NB4 (cell line): ENCODE results near the gene SMTNL1.

Experiments used
- DNase-seq: peaks from one replicate; pipeline ENCODE4 v3.0.0; 2010; ENCODE audit warnings: low read depth
- H3K4me3 ChIP-seq: one replicate; pipeline ENCODE4 v1.5.1; 2011; ENCODE audit warnings: mild to moderate bottlenecking, low read depth, low read length, moderate library complexity
- MYC ChIP-seq: IDR thresholded peaks from 2 replicates; pipeline ENCODE4 v1.6.1; 2011; ENCODE audit warnings: low read depth, low read length
- POLR2A ChIP-seq: IDR thresholded peaks from 2 replicates; pipeline ENCODE4 v1.6.1; 2011; ENCODE audit warnings: mild to moderate bottlenecking; ENCODE audit not compliant: insufficient read length; ENCODE audit errors: extremely low read depth
- TF ChIP-seq, protein P1 (sequence below): IDR thresholded peaks from one replicate; pipeline ENCODE4 v1.5.1; 2012; ENCODE audit warnings: low read depth, low read length
- TF ChIP-seq, protein P2 (sequence below): IDR thresholded peaks from 2 replicates; pipeline ENCODE4 v1.6.1; 2011; ENCODE audit warnings: low read depth, low read length

Gene SMTNL1

DNA sequence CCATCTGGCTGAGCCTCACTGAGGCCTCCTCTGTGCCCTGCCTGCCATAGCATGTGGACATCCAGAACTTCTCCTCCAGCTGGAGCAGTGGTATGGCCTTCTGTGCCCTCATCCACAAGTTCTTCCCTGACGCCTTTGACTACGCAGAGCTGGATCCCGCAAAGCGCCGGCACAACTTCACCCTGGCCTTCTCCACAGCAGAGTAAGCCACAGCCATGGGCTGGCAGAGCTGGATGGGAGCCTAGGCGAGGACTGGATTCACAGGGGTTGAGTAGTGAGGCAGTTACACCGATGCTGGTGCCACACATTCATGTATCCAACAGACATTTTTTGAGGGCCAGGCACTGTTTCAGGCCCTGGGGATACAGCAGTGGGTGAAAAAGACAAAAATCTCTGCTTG lies 9.1 kb downstream of the SMTNL1 start:
- no peak overlapping the region for H3K4me3 ChIP-seq
- no peak for DNase-seq
- TF ChIP-seq, protein P1, sequence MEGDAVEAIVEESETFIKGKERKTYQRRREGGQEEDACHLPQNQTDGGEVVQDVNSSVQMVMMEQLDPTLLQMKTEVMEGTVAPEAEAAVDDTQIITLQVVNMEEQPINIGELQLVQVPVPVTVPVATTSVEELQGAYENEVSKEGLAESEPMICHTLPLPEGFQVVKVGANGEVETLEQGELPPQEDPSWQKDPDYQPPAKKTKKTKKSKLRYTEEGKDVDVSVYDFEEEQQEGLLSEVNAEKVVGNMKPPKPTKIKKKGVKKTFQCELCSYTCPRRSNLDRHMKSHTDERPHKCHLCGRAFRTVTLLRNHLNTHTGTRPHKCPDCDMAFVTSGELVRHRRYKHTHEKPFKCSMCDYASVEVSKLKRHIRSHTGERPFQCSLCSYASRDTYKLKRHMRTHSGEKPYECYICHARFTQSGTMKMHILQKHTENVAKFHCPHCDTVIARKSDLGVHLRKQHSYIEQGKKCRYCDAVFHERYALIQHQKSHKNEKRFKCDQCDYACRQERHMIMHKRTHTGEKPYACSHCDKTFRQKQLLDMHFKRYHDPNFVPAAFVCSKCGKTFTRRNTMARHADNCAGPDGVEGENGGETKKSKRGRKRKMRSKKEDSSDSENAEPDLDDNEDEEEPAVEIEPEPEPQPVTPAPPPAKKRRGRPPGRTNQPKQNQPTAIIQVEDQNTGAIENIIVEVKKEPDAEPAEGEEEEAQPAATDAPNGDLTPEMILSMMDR, result no peak
- TF ChIP-seq POLR2A, result no peak
- TF ChIP-seq, protein P2, sequence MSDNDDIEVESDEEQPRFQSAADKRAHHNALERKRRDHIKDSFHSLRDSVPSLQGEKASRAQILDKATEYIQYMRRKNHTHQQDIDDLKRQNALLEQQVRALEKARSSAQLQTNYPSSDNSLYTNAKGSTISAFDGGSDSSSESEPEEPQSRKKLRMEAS, result no peak
- TF ChIP-seq MYC, result no peak

DNA sequence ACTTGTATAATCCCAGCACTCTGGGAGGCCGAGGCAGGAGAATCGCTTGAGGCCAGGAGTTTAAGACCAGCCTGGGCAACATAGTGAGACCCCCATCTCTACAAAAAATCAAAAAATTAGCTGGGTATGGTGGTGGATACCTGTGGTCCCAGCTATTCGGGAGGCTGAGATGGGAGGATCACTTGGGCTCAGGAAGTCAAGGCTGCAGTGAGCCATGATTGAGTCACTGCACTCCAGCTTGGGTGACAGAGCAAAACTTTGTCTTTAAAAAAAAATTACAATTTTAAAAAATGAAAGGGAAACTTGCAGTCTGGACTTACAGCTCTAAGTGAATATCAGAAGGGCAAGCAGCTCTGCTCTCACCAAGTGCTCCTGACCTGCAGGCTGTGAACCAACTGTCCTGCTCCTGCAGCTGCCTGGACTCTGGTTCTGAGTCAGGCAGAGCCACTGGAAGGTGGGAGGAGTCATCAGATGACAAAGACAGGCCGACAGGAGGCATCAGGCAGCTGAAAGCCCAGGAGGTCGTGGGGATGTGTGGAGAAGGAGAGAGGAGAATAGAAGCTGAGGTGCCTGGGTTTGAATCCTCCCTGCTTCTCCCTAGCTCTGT lies 9.6 kb downstream of the SMTNL1 start:
- H3K4me3 ChIP-seq, result no peak overlapping the region
- TF ChIP-seq, protein P2, result no peak
- TF ChIP-seq, protein P1, result no peak
- no peak for TF ChIP-seq MYC
- no peak for TF ChIP-seq POLR2A
- peak; percentile 44 for DNase-seq

DNA sequence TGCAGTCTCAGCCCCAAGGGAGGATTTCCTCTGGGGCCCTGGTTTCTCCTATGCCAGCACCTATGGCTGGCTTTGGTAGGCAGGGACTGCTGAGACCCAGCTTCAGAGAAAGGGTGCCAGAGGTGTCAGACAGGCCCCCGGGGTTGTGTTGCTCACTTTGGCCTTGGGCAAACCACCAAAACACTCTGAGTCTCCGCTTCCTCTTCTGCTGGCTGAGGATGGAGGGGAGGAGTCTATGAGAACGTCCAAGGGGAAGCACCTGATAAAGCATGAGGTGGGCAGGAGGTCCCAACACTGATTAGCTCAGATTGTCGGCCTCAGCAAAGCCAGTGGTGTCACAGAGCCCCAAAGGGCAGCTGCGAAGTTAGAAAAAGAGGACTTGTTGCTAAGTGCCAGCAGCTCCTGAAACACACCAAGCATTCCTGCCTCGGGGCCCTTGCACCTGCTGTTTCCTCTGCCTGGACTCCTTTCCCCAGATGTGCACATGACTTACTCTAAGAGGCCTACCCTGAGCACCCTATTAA lies 10.5 kb downstream of the SMTNL1 start:
- DNase-seq, result peak; percentile 56
- TF ChIP-seq POLR2A (no peak), MYC (no peak)
- TF ChIP-seq, protein P1, result no peak
- no peak overlapping the region for H3K4me3 ChIP-seq

DNA sequence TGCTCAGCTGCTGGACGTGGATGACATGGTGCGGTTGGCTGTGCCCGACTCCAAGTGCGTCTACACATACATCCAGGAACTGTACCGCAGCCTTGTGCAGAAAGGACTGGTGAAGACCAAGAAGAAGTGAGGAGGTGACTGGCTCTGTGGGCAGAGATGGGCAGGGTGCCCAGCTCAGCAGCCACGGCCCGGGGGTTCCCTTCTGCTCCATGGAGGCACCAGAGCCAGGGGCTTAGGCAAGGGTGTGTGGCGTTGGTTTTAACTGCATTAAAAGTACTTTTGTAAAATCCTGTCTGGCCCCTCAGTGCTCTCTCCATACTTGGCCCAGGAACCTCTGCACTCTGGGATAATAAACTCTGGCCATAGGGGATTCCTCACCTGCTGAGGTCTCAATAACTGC lies 12.6 kb downstream of the SMTNL1 start:
- no peak overlapping the region for H3K4me3 ChIP-seq
- DNase-seq, result no peak
- TF ChIP-seq, protein P1, result no peak
- TF ChIP-seq POLR2A, result no peak
- no peak for TF ChIP-seq MYC
- TF ChIP-seq, protein P2, result no peak

DNA sequence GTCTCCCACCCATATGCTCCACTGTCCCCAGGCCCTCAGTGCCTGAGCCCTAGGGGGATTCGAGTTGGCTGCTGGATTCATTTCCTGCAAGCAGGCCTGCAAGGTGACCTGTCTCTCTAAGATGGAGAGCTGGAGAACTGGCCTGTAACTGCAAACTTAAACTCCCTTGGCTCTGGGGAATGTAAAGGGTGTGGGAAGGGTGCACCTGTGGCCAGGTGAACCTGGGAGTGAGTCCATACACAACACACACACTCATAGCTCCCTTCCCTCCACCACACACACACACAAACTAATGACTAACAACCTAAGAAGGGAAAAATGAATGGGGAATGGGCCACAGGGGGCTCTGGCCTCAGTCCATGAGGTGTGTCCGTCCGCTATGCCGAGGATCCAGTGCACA lies 14.5 kb downstream of the SMTNL1 start:
- H3K4me3 ChIP-seq, result no peak overlapping the region
- DNase-seq, result no peak
- TF ChIP-seq MYC (no peak), POLR2A (no peak)
- TF ChIP-seq, protein P2, result no peak
- TF ChIP-seq, protein P1, result no peak
